H1 (cell line): ENCODE results near the gene SMIM20. TPM values are rescaled to one million over a fixed set of nuclear protein-coding genes. Genes with fewer than 3 reads are reported as not detected.

Experiments used
- CTCF ChIA-PET: fragments of 300-600 bp; sonication (Branson Sonifier 250); formaldehyde crosslinking; loops from one replicate; lab custom pipeline; 2021; ENCODE audit not compliant: partially characterized antibody; lab: Charles Lee
- POLR2A ChIA-PET: fragments of 300-600 bp; sonication (Branson Sonifier 250); formaldehyde crosslinking; loops from one replicate; lab custom pipeline; 2021; ENCODE audit warnings: inconsistent platforms; ENCODE audit not compliant: partially characterized antibody; lab: Charles Lee
- DNase-seq, 2 experiments: peaks; one replicate each; pipeline versions ENCODE4 v3.0.0 to v3.0.0-alpha.2; 2010 to 2022; ENCODE audit warnings: low spot score in 2 of 2, low read depth in 1 of 2, mixed read lengths in 1 of 2
- FAIRE-seq: peaks from 2 replicates; lab custom pipeline; 2011; peaks lifted over from hg19 to GRCh38; lab: Jason Lieb, UNC
- H2AFZ ChIP-seq: 2 replicates; pipeline ENCODE4 v1.8.1; 2012; ENCODE audit warnings: low read length, inconsistent platforms
- H2AK5ac ChIP-seq: 2 replicates; pipeline ENCODE4 v1.6.1; 2013; ENCODE audit warnings: low read depth, low read length
- H2BK120ac ChIP-seq: replicated peaks from 2 replicates; pipeline ENCODE3; 2013; ENCODE audit warnings: low read depth, low read length, inconsistent platforms
- H2BK12ac ChIP-seq: 2 replicates; pipeline ENCODE4 v1.6.1; 2013; ENCODE audit warnings: low read depth, low read length
- H2BK15ac ChIP-seq: 2 replicates; pipeline ENCODE4 v1.6.1; 2013; ENCODE audit warnings: low read length
- H2BK20ac ChIP-seq: 2 replicates; pipeline ENCODE4 v1.6.1; 2013; ENCODE audit warnings: low read length
- H2BK5ac ChIP-seq: 2 replicates; pipeline ENCODE4 v1.6.1; 2013; ENCODE audit warnings: low read depth, low read length
- H3K14ac ChIP-seq: 2 replicates; pipeline ENCODE4 v1.6.1; 2013; ENCODE audit warnings: inconsistent platforms; ENCODE audit not compliant: insufficient read length
- H3K18ac ChIP-seq: 2 replicates; pipeline ENCODE4 v1.6.1; 2013; ENCODE audit warnings: low read length; ENCODE audit errors: extremely low read depth
- H3K23ac ChIP-seq: 2 replicates; pipeline ENCODE4 v1.6.1; 2013; ENCODE audit warnings: inconsistent platforms; ENCODE audit not compliant: insufficient read length
- H3K23me2 ChIP-seq: 2 replicates; pipeline ENCODE4 v1.6.1; 2013; ENCODE audit warnings: low read depth, low read length
- H3K27ac ChIP-seq: 2 replicates; pipeline ENCODE4 v1.6.1; 2011; ENCODE audit warnings: low read depth, low read length, inconsistent platforms
- H3K27me3 ChIP-seq, 4 experiments: replicated peaks in 1 of 4; 1 replicate in 1 of 4; 2 replicates in 3 of 4; pipeline versions ENCODE4 v1.6.1 to v1.8.1; 2011 to 2013; ENCODE audit warnings: low read length in 3 of 4, mild to moderate bottlenecking in 3 of 4, inconsistent platforms in 2 of 4, mixed read lengths in 2 of 4, moderate library complexity in 1 of 4; ENCODE audit not compliant: control insufficient read depth in 3 of 4, insufficient read depth in 3 of 4; ENCODE audit errors: extremely low read depth in 1 of 4
- H3K36me3 ChIP-seq, 4 experiments: 2 replicates each; pipeline versions ENCODE4 v1.6.1 to v1.8.1; 2011 to 2013; ENCODE audit warnings: mild to moderate bottlenecking in 4 of 4, low read length in 3 of 4, moderate library complexity in 2 of 4, control low read depth in 1 of 4, inconsistent platforms in 1 of 4; ENCODE audit not compliant: insufficient read depth in 4 of 4, control insufficient read depth in 2 of 4
- H3K4ac ChIP-seq: replicated peaks from 2 replicates; pipeline ENCODE3; 2013; ENCODE audit warnings: low read length, low read depth, mixed read lengths, inconsistent platforms; ENCODE audit not compliant: insufficient read length
- H3K4me1 ChIP-seq, 4 experiments: replicated peaks in 1 of 4; 1 replicate in 1 of 4; 2 replicates in 3 of 4; pipeline versions ENCODE4 v1.6.1 to v1.8.1; 2011 to 2013; ENCODE audit warnings: low read length in 3 of 4, inconsistent platforms in 2 of 4, mixed read lengths in 1 of 4; ENCODE audit not compliant: insufficient read depth in 4 of 4, control insufficient read depth in 3 of 4
- H3K4me2 ChIP-seq, 2 experiments: 2 replicates each; pipeline versions ENCODE4 v1.6.1 to v1.8.1; 2011 to 2013; ENCODE audit warnings: low read depth in 2 of 2, low read length in 2 of 2, control low read depth in 1 of 2, inconsistent platforms in 1 of 2, mild to moderate bottlenecking in 1 of 2; ENCODE audit not compliant: insufficient read depth in 1 of 2
- H3K4me3 ChIP-seq, 4 experiments: fragments of 200-600, 300-600 bp in 1 of 4; sonication (generic), shearing (Covaris generic), sonication (Bioruptor Twin) in 1 of 4; 2 replicates each; pipeline versions ENCODE4 v1.5.1 to v1.8.1; 2011 to 2016; ENCODE audit warnings: low read length in 4 of 4, low read depth in 3 of 4, control low read depth in 2 of 4, inconsistent platforms in 2 of 4, mild to moderate bottlenecking in 2 of 4, mixed read lengths in 1 of 4, moderate library complexity in 1 of 4; ENCODE audit not compliant: insufficient read depth in 2 of 4; ENCODE audit errors: extremely low read depth in 1 of 4
- H3K56ac ChIP-seq: replicated peaks from 2 replicates; pipeline ENCODE3; 2013; ENCODE audit warnings: low read depth, mild to moderate bottlenecking, mixed read lengths, low read length, inconsistent platforms; ENCODE audit not compliant: insufficient read length
- H3K79me1 ChIP-seq: 2 replicates; pipeline ENCODE4 v1.6.1; 2013; ENCODE audit warnings: low read depth, low read length, control low read depth
- H3K79me2 ChIP-seq, 2 experiments: 2 replicates each; pipeline versions ENCODE4 v1.6.1 to v1.8.1; 2012 to 2013; ENCODE audit warnings: low read length in 2 of 2, mild to moderate bottlenecking in 2 of 2, inconsistent platforms in 1 of 2; ENCODE audit not compliant: insufficient read depth in 2 of 2, control insufficient read depth in 1 of 2
- H3K9ac ChIP-seq, 4 experiments: replicated peaks in 1 of 4; 1 replicate in 1 of 4; 2 replicates in 3 of 4; pipeline versions ENCODE4 v1.6.1 to v1.8.1; 2011 to 2013; ENCODE audit warnings: low read depth in 3 of 4, low read length in 3 of 4, control low read depth in 2 of 4, mild to moderate bottlenecking in 2 of 4, moderate library complexity in 2 of 4, inconsistent platforms in 1 of 4; ENCODE audit errors: extremely low read depth in 1 of 4
- H3K9me3 ChIP-seq, 2 experiments: 2 replicates each; pipeline versions ENCODE4 v1.6.1 to v1.8.1; 2012 to 2013; ENCODE audit warnings: mild to moderate bottlenecking in 2 of 2, moderate library complexity in 2 of 2, control low read depth in 1 of 2, inconsistent platforms in 1 of 2, low read depth in 1 of 2, low read length in 1 of 2, mixed read lengths in 1 of 2; ENCODE audit not compliant: insufficient read depth in 2 of 2
- H4K20me1 ChIP-seq, 2 experiments: replicated peaks in 1 of 2; 2 replicates each; pipeline versions ENCODE3 to v1.8.1; 2011 to 2013; ENCODE audit warnings: inconsistent platforms in 2 of 2, low read length in 2 of 2, mild to moderate bottlenecking in 1 of 2; ENCODE audit not compliant: insufficient read depth in 2 of 2, control insufficient read depth in 1 of 2
- H4K5ac ChIP-seq: 2 replicates; pipeline ENCODE4 v1.6.1; 2013; ENCODE audit warnings: low read length, low read depth, mixed read lengths, inconsistent platforms; ENCODE audit not compliant: insufficient read length
- H4K8ac ChIP-seq: 2 replicates; pipeline ENCODE4 v1.8.0; 2013; ENCODE audit warnings: mild to moderate bottlenecking, moderate library complexity, low read length, inconsistent platforms; ENCODE audit not compliant: insufficient read depth; ENCODE audit errors: extremely low read depth
- H4K91ac ChIP-seq: replicated peaks from 2 replicates; pipeline ENCODE3; 2013; ENCODE audit warnings: low read length, mixed read lengths, inconsistent platforms; ENCODE audit not compliant: insufficient read length
- ASH2L ChIP-seq: fragments of 200-600, 300-600 bp; sonication (generic); IDR thresholded peaks from one replicate; pipeline ENCODE4 v1.7.1; 2017; ENCODE audit warnings: low read length
- BCL11A ChIP-seq, 2 experiments: IDR thresholded peaks; one replicate each; pipeline ENCODE4 v1.6.1; 2011; ENCODE audit warnings: low read depth in 2 of 2, low read length in 2 of 2, mild to moderate bottlenecking in 2 of 2
- CHD2 ChIP-seq: IDR thresholded peaks from 2 replicates; pipeline ENCODE4 v1.6.1; 2012; ENCODE audit warnings: low read length, improper control_type of control experiment
- JUN ChIP-seq: IDR thresholded peaks from 2 replicates; pipeline ENCODE4 v1.6.1; 2011; ENCODE audit warnings: low read depth, mild to moderate bottlenecking, improper control_type of control experiment, low read length
- KDM1A ChIP-seq: fragments of 200-600, 300-600 bp; sonication (generic); IDR thresholded peaks from 2 replicates; pipeline ENCODE4 v1.7.1; 2016; ENCODE audit warnings: mild to moderate bottlenecking, low read length, borderline replicate concordance
- RBBP5 ChIP-seq: IDR thresholded peaks from 2 replicates; pipeline ENCODE4 v1.7.1; 2012; ENCODE audit warnings: low read depth, mild to moderate bottlenecking, inconsistent platforms, low read length, moderate library complexity, borderline replicate concordance
- SP1 ChIP-seq: IDR thresholded peaks from 2 replicates; pipeline ENCODE4 v1.6.1; 2011; ENCODE audit warnings: low read depth, low read length
- SRF ChIP-seq: IDR thresholded peaks from 2 replicates; pipeline ENCODE4 v1.6.1; 2011; ENCODE audit warnings: mild to moderate bottlenecking, low read depth, low read length, moderate library complexity
- SUZ12 ChIP-seq: fragments of 200-600 bp; sonication (generic); IDR thresholded peaks from 2 replicates; pipeline ENCODE4 v1.6.1; 2012; ENCODE audit warnings: mild to moderate bottlenecking, inconsistent platforms, low read length, moderate library complexity, mixed read lengths
- TAF7 ChIP-seq: optimal IDR thresholded peaks from 2 replicates; pipeline ENCODE3; 2011; ENCODE audit warnings: low read depth, mild to moderate bottlenecking, inconsistent platforms, low read length, moderate library complexity, borderline replicate concordance
- polyA plus RNA-seq, 7 experiments: library from polyadenylated mRNA; depleted of rRNA in 3 of 7; stranded (reverse) in 5 of 7; unstranded in 2 of 7; fragments of >200 nt in 5 of 7; fragments of 200-250 nt in 2 of 7; gene quantifications; 1 replicate in 5 of 7; 2 replicates in 1 of 7; 4 replicates in 1 of 7; pipeline versions ENCODE4 v1.2.1 to v1.2.3, GENCODE V29; 2011 to 2013; ENCODE audit warnings: missing spikeins in 2 of 7, mixed read lengths in 2 of 7
- total RNA-seq: library from RNA; stranded (reverse); fragmentation: NEBNext Ultra II Directional; extraction: Animal tissue kit (Norgen Biotek cat#: 25700); gene quantifications from 2 replicates; pipeline ENCODE4 v1.2.1, GENCODE V29; 2021
- TF ChIP-seq, protein P1 (sequence below): IDR thresholded peaks from 2 replicates; pipeline ENCODE4 v1.6.1; 2011; ENCODE audit warnings: low read depth, mild to moderate bottlenecking, low read length; ENCODE audit not compliant: insufficient read depth

SMIM20 gene
- total and polyA plus RNA-seq, 2 of the 8 experiments (the other 6 are each of a cell fraction or from before 2014, with no cell fraction given) = 21.9 to 36.9 TPM

GRCh38 chr4:25943805-25944204, 29.8 kb downstream of the SMIM20 start:
- POLR2A ChIA-PET = interaction anchor here (1.8 kb wide), 1 partner anchor 12 kb away, joined by 4 read pairs; no protein-coding TSS in a partner anchor

More at GRCh38 chr4:25943805-25944204, 29.8 kb downstream of the SMIM20 start:
- Histone ChIP-seq H3K9ac (no peak overlapping the region), H2AK5ac (no peak overlapping the region), H3K79me1 (no peaks in the 10 kb centered on the region), H3K23me2 (no peaks in the 10 kb centered on the region), H3K36me3 (no peaks in the 10 kb centered on the region), H3K56ac (no peak overlapping the region), H4K91ac (no peak overlapping the region), H3K14ac (no peak overlapping the region), H3K27me3 (no peaks in the 10 kb centered on the region), H3K4ac (no peak overlapping the region), H4K20me1 (no peaks in the 10 kb centered on the region), H3K18ac (no peak overlapping the region), H2BK120ac (no peak overlapping the region), H3K27ac (no peak overlapping the region), H4K8ac (no peak overlapping the region), H2BK5ac (no peak overlapping the region), H3K79me2 (no peaks in the 10 kb centered on the region), H3K9me3 (no peaks in the 10 kb centered on the region), H3K4me2 (no peak overlapping the region), H2BK15ac (no peak overlapping the region), H3K4me3 (no peak overlapping the region), H2BK20ac (no peak overlapping the region), H2AFZ (no peak overlapping the region), H4K5ac (no peak overlapping the region), H3K23ac (no peak overlapping the region), H3K4me1 (peaks cover 0 to 1% (median 0%) of the 10 kb centered on the region in 4 experiments; a peak in 1 of 7 replicates), H2BK12ac (no peak overlapping the region)
- DNase-seq = no peak
- no peak for TF ChIP-seq JUN
- TF ChIP-seq TAF7 = no peak
- TF ChIP-seq SP1 = no peak
- no peak for TF ChIP-seq CHD2
- TF ChIP-seq SUZ12 = no peak
- no peak for TF ChIP-seq KDM1A
- TF ChIP-seq ASH2L = no peak
- TF ChIP-seq, protein P1, sequence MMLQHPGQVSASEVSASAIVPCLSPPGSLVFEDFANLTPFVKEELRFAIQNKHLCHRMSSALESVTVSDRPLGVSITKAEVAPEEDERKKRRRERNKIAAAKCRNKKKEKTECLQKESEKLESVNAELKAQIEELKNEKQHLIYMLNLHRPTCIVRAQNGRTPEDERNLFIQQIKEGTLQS = no peak
- TF ChIP-seq BCL11A (IDR thresholded peaks at IDR 0.05; ENCODE audit: low read depth in 2 of 2, low read length in 2 of 2) = no peak
- no peak for TF ChIP-seq SRF
- TF ChIP-seq RBBP5 = no peak
- no peak for FAIRE-seq
- CTCF ChIA-PET = interaction anchor here (1.0 to 3.6 kb wide), 7 partner anchors 12 to 45 kb away, joined by 3 to 9 read pairs (median 4); no protein-coding TSS in a partner anchor
